Stimulated activated CD4-positive, alpha-beta T cell treated with anti-CD3 and anti-CD28 coated beads, Interleukin-2, amount 100 ng/mL, for 4 hours (primary cell): ENCODE measurements around the gene DHX36.
A peak's percentile ranks its signal among the peaks of the same experiment; 100 is the strongest.

ENCODE experiments used
- DNase-seq: peaks from one replicate; pipeline ENCODE4 v3.0.0-alpha.2; 2020; ENCODE audit warnings: low read depth

DHX36 gene

GRCh38 chr3:154290187-154290586 lies 34.1 kb downstream of the DHX36 start:
- DNase-seq = no peak

- DNase-seq = no peak
Observed at GRCh38 chr3:154285221-154285620, 39.1 kb downstream of the DHX36 start.

DNA sequence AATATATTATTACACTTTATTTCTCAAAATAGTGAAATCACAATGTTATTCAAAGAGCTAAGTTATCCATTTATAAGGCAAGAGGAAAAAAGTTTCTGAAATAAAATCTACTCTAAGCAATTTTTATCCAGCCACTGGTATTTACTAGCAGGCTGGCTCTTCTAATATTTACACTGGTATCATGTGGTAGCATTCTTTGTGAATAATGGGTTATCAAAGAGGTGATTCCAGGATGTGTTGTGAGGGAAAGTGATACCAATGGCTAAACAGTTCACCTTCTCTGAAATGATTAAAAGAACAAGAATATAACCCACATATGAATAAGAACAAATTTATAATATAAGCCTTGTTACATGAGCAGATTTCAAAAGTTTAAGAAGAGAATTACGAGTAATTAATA lies 44.1 kb downstream of the DHX36 start:
- DNase-seq = no peak

DNA sequence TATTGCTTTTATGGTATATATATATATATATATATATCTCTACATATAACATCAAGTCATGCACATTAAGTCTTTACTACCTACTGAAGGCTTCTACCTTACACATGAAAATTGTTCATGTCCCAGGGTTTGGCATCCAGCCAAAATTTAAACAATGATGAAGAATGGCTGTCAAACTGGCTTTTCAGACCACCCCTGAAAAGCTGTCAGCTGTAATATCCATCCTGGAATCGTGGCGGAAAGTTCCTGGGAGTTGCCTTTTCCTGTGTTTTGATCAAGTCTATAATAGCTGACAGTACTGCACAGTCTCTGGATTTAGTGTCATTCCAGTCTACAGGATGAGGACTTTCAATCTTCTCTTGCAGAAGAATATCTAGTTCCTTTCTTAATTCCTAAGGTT lies 48.3 kb downstream of the DHX36 start:
- DNase-seq = no peak

DNA sequence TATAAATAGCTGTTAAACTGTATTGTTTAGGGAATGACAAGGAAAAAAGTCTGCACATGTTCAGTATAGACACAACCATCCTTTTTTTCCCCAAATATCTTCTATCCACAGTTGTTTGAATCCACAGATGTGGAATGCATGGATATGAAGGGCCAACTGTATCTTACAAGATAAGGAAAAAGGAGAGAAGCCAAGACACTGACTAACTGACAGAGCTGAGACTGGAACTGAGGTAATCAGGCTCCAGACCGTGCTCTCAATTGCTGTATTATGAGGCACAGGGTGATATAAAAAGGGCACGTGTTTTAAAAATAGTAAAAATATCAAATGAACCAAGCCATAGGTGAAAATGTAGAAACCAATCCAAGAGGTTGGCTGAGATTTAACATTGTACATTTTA lies 49.0 kb downstream of the DHX36 start:
- DNase-seq = no peak

DNA sequence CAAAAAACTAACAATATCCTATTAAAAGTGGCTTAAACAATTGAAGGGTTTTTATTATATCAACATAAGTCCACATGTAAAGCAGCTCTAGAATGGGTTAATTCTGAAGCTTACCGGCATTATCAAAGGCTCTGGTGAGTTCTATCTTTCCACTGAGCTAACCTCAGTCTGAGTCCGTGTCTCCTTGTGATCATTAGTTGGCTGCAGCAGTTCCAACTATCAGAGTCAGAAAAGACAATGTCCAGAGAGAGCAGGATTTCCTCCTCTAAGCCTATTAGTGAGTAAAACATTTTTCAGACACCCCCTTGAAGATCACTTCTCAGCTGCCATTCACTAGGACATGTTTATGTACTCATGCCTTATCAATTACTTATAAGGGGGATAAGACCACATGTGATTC lies 49.9 kb downstream of the DHX36 start:
- no peak for DNase-seq

DNA sequence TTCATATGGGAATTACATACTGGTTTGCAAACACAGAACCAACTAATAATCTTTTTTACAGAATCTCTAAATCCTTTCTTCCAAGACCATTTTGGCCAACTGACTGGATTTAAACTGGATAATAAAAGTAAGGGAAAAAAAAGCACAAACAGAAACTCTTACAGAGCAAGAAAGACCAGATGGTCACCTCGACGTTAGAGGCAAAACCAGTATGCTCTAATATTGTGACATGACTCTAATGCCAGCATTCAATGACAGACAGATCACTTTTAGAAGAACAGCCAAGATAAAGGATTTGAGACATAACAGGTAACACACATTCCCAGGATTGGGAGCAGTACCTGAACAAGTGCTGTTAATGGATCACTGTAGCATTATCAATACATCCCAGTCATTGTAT lies 50.9 kb downstream of the DHX36 start:
- no peak for DNase-seq

DNA sequence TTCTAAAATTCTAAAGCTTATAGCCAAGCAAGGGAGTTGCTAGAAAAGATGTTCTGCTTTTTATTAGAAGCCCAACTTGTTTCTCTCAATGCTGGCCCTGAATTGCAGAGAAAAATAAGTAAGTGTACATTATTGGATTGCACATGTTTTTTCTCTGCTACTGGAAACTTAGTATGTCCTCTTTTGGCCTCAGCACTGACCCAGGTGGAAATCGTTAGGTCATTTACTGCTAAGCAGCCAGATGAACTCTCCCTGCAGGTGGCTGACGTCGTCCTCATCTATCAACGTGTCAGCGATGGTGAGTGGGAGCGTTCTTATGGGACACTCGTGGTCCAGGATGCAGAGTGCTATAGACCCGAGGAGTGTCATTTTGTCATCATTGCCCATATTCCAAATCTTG lies 69.8 kb downstream of the DHX36 start:
- no peak for DNase-seq

GRCh38 chr3:154252759-154253638 lies 71.3 kb downstream of the DHX36 start:
- peak; percentile 46 for DNase-seq

- no peak for DNase-seq
Observed at GRCh38 chr3:154251610-154252009, 72.7 kb downstream of the DHX36 start.

GRCh38 chr3:154250291-154250690 lies 74.0 kb downstream of the DHX36 start:
- no peak for DNase-seq

GRCh38 chr3:154247806-154248415 lies 76.4 kb downstream of the DHX36 start:
- no peak for DNase-seq

DNA sequence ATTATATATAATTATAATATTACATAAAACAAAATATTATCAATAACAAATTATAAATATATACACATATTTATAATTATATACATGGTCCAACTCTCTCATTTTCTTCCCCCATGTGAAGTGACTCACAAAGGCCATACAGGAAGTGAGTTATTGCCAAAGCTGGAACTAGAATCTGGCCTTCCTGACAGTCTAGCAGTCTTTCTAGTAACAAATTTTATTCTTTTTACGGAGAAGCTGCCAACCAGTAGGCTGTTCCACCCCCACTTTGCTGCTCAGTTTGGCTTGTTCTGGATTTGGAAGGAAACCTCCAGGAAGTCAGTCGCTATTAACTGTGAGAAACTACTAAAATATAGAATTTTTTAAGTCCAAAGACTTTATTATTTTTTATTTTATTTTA lies 79.6 kb downstream of the DHX36 start:
- no peak for DNase-seq

- no peak for DNase-seq
Observed at GRCh38 chr3:154243353-154243752, 80.9 kb downstream of the DHX36 start.

DNA sequence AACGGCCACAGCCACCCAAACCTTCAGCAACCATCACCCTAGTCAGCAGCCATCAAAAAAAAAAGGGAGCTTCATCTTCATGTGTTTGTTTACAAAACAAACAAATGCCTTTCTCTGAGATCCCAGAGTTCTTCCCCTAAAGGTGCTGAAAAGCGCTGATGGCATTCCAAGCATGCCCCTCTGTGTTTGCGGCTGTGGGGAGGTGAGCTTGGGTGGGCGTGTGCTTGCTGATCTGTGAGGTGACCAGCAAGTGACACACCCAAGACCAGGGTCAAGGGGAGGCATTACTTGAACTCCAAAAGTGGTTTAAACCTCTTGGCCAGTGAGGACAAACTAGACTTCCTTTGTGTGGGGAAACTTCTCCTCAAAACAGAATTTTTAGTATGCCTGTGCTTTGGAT lies 81.5 kb downstream of the DHX36 start:
- DNase-seq = no peak

DNA sequence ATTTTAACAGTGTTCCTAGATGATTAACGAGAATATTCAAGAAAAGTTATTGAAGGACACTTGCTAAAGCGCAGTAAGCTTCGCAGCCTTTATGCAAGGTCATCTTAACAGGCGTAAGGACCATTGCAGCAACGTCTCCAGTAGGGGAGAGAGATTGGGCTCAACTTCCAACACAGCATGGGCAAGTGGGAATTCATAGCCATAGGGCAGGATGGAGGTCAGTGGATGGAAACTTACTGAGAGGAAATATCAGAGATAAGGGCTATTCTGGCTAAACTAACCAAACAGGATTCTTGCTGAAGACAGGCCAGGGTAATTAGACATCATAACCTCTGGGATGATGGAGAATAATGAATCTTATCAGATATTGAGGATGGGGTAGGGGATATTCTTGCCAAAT lies 82.8 kb downstream of the DHX36 start:
- no peak for DNase-seq

DNA sequence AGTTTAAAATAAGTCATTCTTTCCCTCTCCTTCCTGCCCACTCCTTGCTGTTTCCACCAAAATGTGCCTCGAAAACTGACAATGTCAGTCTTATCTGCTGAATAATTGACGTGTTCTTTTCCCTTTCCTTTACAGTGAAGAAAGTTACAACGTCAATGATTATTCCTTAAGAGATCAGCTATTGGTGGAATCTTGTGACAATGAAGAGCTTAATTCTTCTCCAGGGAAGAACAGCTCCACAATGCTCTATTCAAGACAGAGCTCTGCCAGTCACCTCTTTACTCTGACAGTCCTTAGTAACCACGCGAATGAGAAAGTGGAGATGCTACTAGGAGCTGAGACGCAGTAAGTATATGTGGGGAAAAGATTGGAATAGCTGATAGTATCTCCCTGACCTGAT lies 84.1 kb downstream of the DHX36 start:
- DNase-seq = no peak

GRCh38 chr3:154236331-154236730 lies 88.0 kb downstream of the DHX36 start:
- DNase-seq = no peak

- no peak for DNase-seq
Observed at GRCh38 chr3:154235330-154235729, 89.0 kb downstream of the DHX36 start.

- no peak for DNase-seq
Observed at GRCh38 chr3:154229217-154229590, 95.1 kb downstream of the DHX36 start.

DNA sequence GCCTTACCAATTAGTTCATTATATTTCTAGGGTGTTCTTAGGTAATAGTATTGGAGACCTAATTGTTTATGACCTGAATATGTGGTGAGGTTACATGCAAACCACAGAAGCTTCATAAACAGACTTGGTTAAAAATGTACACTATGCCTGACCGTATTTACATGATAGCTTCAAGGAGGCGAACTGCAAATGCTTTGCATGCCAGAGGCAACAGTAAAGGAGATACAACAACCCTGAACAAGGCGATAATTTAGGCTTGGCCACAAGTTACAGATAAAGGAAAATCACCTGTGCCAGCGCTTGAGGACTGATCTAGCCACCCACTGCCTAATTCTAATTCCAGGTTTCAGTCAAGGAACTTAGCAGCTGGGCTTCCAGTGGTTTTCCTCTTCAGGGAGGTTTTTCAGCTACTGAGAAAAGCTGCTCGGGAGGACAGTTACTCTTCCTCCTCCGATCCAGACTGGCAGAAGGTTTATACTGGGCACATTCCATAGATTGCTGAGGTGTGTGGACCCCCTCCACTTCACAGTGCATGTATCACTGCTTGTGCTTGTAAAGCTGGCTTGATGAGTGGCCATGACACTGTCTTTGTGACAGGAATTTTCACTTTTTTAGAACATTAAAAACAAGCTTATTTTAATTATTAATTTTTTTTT lies 95.6 kb downstream of the DHX36 start:
- DNase-seq = no peak

DNA sequence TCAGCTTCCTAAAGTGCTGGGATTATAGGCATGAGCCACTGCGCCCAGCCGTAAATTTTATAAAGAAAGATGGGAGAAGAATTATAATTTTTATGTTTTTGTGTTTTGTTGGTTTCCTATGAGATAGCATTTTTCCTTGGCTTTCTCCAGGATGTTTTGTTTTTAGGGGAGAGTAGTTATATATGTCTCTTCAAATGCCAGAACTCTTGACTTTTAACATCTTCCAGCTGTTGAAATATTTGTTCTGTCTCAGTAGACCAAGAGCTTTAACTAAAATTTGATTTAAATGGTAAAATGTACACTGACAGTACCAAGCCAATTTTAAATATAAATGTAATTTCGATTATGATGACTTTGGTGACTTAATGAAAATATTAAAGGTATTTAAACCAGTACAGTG lies 96.8 kb downstream of the DHX36 start:
- no peak for DNase-seq

- no peak for DNase-seq
Observed at GRCh38 chr3:154225536-154225935, 98.8 kb downstream of the DHX36 start.
